GM12872 (cell line): ENCODE measurements around the gene BRAT1.

Source experiments
- CTCF ChIP-seq: IDR thresholded peaks from 3 replicates; pipeline ENCODE4 v1.5.1; 2011; ENCODE audit warnings: low read depth, mild to moderate bottlenecking, low read length, moderate library complexity; ENCODE audit not compliant: insufficient read depth

The BRAT1 gene

DNA sequence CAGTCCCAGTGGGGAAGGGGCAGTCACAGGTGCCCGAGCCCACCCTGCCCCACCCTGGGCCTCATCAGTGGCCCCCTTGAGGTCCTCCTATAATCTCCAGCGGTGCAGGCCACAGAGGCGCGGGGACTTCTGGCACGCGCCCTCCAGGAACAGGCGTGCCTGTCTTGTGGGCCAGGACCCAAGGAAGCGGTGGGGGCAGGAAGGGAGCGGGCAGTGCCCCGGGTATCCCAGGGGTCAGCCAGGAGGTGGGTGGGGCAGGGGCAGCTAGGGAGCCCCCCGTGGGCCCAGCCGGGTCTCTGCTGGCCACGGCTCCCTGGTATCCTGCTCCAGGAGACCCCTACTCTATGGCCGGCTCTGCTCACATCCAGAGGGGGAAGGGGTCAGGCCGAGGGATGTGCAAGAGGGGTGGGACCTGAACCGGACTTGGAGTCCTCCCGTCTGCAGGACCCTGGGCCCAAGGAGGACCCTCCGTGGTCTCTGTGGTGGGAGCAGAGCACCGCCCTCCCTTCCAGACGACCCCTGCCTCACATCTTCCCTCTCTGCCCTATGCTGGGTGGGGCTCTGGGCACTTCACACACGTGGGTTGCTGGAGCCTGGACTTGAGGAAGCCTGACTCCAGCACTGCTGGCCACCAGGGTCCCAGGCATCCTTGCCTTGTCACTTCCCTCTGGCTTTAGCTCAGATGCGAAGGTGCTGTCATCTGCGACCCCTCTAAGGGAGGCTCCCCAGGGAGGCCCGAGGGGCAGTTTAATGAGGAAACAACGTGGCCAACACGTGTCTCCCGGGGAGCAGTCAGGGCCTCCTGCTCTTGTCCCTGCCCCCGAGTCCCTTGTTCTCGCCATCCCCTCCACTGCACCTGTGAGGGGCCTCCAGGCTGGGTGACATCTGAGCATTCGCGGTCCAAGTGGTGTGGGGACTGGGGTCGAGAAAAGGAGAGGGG lies 60.9 kb downstream of the BRAT1 start:
- TF ChIP-seq CTCF: no peak

DNA sequence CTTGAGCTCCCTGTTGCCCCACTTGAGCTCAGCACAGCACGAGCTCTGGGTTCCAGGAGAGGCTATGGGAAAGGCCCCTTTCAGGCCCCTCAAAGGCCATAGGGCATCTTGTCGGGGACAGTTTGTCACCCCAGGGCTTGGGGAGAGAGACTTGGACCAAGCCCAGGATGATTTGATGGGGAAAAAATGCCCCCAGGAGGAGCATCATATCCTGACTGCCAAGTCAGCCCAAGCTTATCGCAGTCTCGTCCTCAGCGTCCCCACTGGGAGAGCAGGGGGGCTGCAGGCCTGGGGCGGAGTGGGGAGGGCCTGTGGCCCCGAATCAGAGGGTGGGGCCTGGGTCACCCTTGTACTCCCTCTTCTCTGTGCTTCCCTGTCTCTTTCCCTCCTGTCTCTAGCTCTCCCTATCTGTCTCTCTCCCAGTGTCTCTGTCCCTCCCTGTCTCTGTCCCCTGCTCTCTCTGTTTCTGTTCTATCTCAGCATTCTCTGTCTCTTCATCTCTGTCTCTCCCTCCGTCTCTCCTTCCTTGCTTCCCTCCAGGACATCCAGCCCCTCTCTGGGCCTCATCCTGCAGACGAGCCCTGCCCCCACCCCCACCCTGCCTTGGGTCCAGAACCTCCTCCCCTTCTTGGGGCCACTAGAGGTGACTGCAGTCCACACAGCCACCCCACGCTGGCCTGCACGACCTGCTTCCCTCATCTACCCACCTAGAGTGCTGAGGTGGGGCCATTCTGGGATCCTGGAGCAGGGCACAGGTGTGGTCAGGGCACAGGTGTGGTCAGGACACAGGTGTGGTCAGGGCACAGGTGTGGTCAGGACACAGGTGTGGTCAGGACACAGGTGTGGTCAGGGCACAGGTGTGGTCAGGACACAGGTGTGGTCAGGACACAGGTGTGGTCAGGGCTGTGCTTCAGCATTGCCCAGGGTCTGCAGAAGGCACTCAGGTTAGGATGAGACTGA lies 61.8 kb downstream of the BRAT1 start:
- TF ChIP-seq CTCF: no peak

DNA sequence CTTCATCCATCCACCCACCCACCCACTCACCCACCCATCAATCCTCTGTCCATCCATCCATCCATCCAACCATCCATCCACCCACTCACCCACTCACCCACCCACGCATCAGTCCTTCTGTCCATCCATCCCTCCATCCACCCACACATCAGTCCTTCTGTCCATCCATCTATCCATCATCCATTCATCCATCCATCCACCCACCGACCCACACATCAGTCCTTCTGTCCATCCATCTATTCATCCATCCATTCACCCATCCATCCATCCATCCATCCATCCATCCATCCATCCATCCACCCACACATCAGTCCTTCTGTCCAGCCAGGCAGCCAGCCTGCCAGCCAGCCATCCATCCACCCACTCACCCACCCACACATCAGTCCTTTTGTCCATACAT lies 63.3 kb downstream of the BRAT1 start:
- TF ChIP-seq CTCF: no peak

GRCh38 chr7:2490181-2490651 lies 65.1 kb downstream of the BRAT1 start:
- TF ChIP-seq CTCF: no peak

DNA sequence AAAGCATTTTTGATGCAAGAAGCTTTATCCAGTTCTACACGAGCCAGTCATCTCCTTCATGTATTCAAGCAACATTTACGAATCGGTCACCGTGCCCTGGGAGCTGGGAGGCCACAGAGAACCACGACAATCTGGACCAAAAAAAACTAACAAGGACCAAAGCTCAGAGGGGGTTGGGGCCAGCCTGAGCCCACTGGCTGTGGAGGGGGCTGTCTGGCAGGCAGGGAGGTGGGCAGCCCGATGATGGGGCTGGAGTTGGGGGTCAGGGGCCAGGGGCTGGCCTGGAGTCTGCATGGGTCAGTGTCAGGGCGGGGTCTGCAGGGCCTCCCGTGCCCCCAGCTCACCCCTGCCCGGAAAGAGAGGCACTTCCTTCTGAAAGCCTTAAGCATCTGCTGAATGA lies 66.6 kb downstream of the BRAT1 start:
- no peak for TF ChIP-seq CTCF

DNA sequence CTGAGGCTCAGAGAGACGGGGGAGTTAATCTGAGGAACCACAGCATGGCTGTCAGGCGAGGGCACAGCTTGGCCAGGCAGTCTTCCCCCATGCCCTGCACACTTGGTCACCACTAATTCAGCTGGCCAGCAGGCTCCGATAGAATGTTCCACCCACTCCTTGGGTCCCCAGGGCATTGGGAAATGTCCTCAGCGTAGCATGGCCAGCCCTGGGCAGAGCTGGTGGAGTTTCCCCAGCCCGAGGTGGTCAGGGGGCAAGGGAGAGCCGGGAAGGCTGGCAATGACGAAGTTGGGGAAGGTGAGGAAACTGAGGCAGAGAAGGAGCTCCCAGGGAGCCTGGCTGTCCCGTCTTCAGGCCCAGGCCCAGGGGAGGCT lies 67.1 kb downstream of the BRAT1 start:
- no peak for TF ChIP-seq CTCF
